Measurements from ENCODE around the gene SIGLEC15.
"Not testable (repeated sequence)": the region's sequence is repeated elsewhere in the genome, so short reads cannot be mapped to it uniquely, and the experiment has no call there.

- TF ChIP-seq CTCF (IDR thresholded peaks at IDR 0.05; ENCODE audit: insufficient read depth, low read length); SPI1 (IDR thresholded peaks at IDR 0.05; ENCODE audit: borderline replicate concordance, low read depth); POLR2AphosphoS5 (IDR thresholded peaks at IDR 0.05; ENCODE audit: low read depth); GABPA (IDR thresholded peaks at IDR 0.05; ENCODE audit: low read depth): not testable (repeated sequence)
These were observed 18.3 kb upstream of the SIGLEC15 start for GRCh38 chr18:45807144-45807543.

Measured in HL-60 (cell line).